Fibroblast of lung (primary cell): ENCODE data around the gene NDFIP2. TPM values are rescaled to one million over a fixed set of nuclear protein-coding genes. Genes with fewer than 3 reads are reported as not detected.

Source experiments
- DNase-seq, 2 donors: peaks; one replicate each; pipeline versions ENCODE4 v3.0.0 to v3.0.0-alpha.2; 2010; ENCODE audit warnings: low read depth in 2 of 2
- H2AFZ ChIP-seq: 2 replicates; pipeline ENCODE4 v1.5.1; 2012; ENCODE audit warnings: low read length, control low read depth, inconsistent platforms
- H3K27ac ChIP-seq: 2 replicates; pipeline ENCODE4 v1.5.1; 2011; ENCODE audit warnings: low read length, control low read depth; ENCODE audit not compliant: insufficient read depth
- H3K27me3 ChIP-seq: 2 replicates; pipeline ENCODE4 v1.5.1; 2011; ENCODE audit warnings: mild to moderate bottlenecking, low read length; ENCODE audit not compliant: control insufficient read depth, insufficient read depth
- H3K36me3 ChIP-seq: 2 replicates; pipeline ENCODE4 v1.5.1; 2011; ENCODE audit warnings: low read length; ENCODE audit not compliant: control insufficient read depth, insufficient read depth
- H3K4me1 ChIP-seq: 2 replicates; pipeline ENCODE4 v1.5.1; 2011; ENCODE audit warnings: low read length; ENCODE audit not compliant: control insufficient read depth, insufficient read depth; ENCODE audit errors: extremely low read depth
- H3K4me2 ChIP-seq: 2 replicates; pipeline ENCODE4 v1.5.1; 2011; ENCODE audit warnings: low read length, control low read depth; ENCODE audit not compliant: insufficient read depth; ENCODE audit errors: extremely low read depth
- H3K4me3 ChIP-seq, 4 experiments: fragments of 200-600 bp in 1 of 4; sonication (generic) in 1 of 4; replicated peaks in 1 of 4; 2 replicates each; pipeline ENCODE4 v1.5.1; 2011 to 2016; ENCODE audit warnings: low read length in 4 of 4, low read depth in 3 of 4, mild to moderate bottlenecking in 3 of 4, control low read depth in 2 of 4, inconsistent platforms in 1 of 4, mixed read lengths in 1 of 4; ENCODE audit not compliant: insufficient read depth in 1 of 4; ENCODE audit errors: control extremely low read depth in 1 of 4
- H3K79me2 ChIP-seq: 2 replicates; pipeline ENCODE4 v1.5.1; 2012; ENCODE audit warnings: mild to moderate bottlenecking, low read length, inconsistent platforms; ENCODE audit not compliant: control insufficient read depth, insufficient read depth
- H3K9ac ChIP-seq: 2 replicates; pipeline ENCODE4 v1.5.1; 2011; ENCODE audit warnings: mild to moderate bottlenecking, low read length, control low read depth; ENCODE audit not compliant: insufficient read depth
- H3K9me3 ChIP-seq: 2 replicates; pipeline ENCODE4 v1.5.1; 2012; ENCODE audit warnings: low read depth, low read length; ENCODE audit not compliant: control insufficient read depth, insufficient read depth
- H4K20me1 ChIP-seq: 2 replicates; pipeline ENCODE4 v1.5.1; 2011; ENCODE audit warnings: low read length; ENCODE audit not compliant: control insufficient read depth, insufficient read depth; ENCODE audit errors: extremely low read depth
- EZH2 ChIP-seq: IDR thresholded peaks from 2 replicates; pipeline ENCODE4 v1.5.1; 2012; ENCODE audit warnings: low read length, control low read depth, mild to moderate bottlenecking; ENCODE audit errors: missing control alignments
- polyA minus RNA-seq: library from RNA; depleted of rRNA, polyadenylated mRNA; stranded (reverse); fragments of >200 nt; gene quantifications from 2 replicates; pipeline ENCODE4 v1.2.3, GENCODE V29; 2011; ENCODE audit warnings: low replicate concordance
- polyA plus RNA-seq, 2 donors: library from polyadenylated mRNA; depleted of rRNA in 1 of 2; stranded (reverse) in 1 of 2; unstranded in 1 of 2; fragments of >200 nt; gene quantifications; 2 replicates each; pipeline ENCODE4 v1.2.1, GENCODE V29; 2011 to 2012; ENCODE audit warnings: missing spikeins in 1 of 2
- total RNA-seq: library from RNA; depleted of rRNA; stranded (reverse); fragments of >200 nt; gene quantifications from 2 replicates; pipeline ENCODE4 v1.2.1, GENCODE V29; 2014
- TF ChIP-seq, protein P1 (sequence below), 2 donors: IDR thresholded peaks in 1 of 2; conservative IDR thresholded peaks in 1 of 2; 1 replicate in 1 of 2; 2 replicates in 1 of 2; pipeline ENCODE4 v1.5.1; 2011 to 2012; ENCODE audit warnings: low read length in 2 of 2, control low read depth in 1 of 2, inconsistent platforms in 1 of 2, low read depth in 1 of 2, mild to moderate bottlenecking in 1 of 2

NDFIP2 gene
- total RNA-seq (35.2 and 39.1 TPM in 2 replicates), polyA plus RNA-seq (35.2 and 46.4 TPM in 2 replicates), polyA minus RNA-seq (9.1 and 29.6 TPM in 2 replicates)
- 31.4 and 37.5 TPM in 2 replicates for polyA plus RNA-seq (2012)

- Histone ChIP-seq H3K36me3 (no peaks in the 10 kb centered on the region), H3K4me3 (peak within 1 kb of the TSS; percentile 80 to 90 (median 88)), H3K9me3 (no peaks in the 10 kb centered on the region), H3K4me1 (peaks cover 7% of the 10 kb centered on the region), H3K4me2 (peak within 1 kb of the TSS; percentile 93), H4K20me1 (no peaks in the 10 kb centered on the region), H3K9ac (peak within 1 kb of the TSS; percentile 91), H2AFZ (peak within 1 kb of the TSS; percentile 81), H3K27ac (peak within 1 kb of the TSS; percentile 81), H3K27me3 (peaks cover 17% of the 10 kb centered on the region), H3K79me2 (peaks cover 10% of the 10 kb centered on the region)
- peak; percentile 83 to 88 for DNase-seq
- TF ChIP-seq, protein P1, sequence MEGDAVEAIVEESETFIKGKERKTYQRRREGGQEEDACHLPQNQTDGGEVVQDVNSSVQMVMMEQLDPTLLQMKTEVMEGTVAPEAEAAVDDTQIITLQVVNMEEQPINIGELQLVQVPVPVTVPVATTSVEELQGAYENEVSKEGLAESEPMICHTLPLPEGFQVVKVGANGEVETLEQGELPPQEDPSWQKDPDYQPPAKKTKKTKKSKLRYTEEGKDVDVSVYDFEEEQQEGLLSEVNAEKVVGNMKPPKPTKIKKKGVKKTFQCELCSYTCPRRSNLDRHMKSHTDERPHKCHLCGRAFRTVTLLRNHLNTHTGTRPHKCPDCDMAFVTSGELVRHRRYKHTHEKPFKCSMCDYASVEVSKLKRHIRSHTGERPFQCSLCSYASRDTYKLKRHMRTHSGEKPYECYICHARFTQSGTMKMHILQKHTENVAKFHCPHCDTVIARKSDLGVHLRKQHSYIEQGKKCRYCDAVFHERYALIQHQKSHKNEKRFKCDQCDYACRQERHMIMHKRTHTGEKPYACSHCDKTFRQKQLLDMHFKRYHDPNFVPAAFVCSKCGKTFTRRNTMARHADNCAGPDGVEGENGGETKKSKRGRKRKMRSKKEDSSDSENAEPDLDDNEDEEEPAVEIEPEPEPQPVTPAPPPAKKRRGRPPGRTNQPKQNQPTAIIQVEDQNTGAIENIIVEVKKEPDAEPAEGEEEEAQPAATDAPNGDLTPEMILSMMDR (conservative IDR thresholded peaks at IDR 0.05 in 1 of 2, IDR thresholded peaks at IDR 0.05 in 1 of 2; ENCODE audit: low read depth in 1 of 2, low read length in 2 of 2), result no peak
- no peak for TF ChIP-seq EZH2
Measured at GRCh38 chr13:79480954-79481684, at the start of gene NDFIP2. Gene NDFIP2 (plus strand): TSS chr13:79481155. CDS start chr13:79481204, 49 bp downstream.

- H3K4me3 ChIP-seq, result no peak overlapping the region
- DNase-seq, result no peak
- no peaks in the 10 kb centered on the region for H3K79me2 ChIP-seq
- no peak overlapping the region for H3K4me2 ChIP-seq
- H3K4me1 ChIP-seq, result no peaks in the 10 kb centered on the region
- TF ChIP-seq EZH2, result no peak
- no peak overlapping the region for H3K27ac ChIP-seq
- H3K9me3 ChIP-seq, result no peaks in the 10 kb centered on the region
- no peaks in the 10 kb centered on the region for H3K27me3 ChIP-seq
- no peaks in the 10 kb centered on the region for H3K36me3 ChIP-seq
- H4K20me1 ChIP-seq, result no peaks in the 10 kb centered on the region
- H2AFZ ChIP-seq, result no peak overlapping the region
- H3K9ac ChIP-seq, result no peak overlapping the region
Measured at GRCh38 chr13:79432086-79432485, 48.9 kb upstream of the NDFIP2 start.

- no peaks in the 10 kb centered on the region for H3K36me3 ChIP-seq
Measured at GRCh38 chr13:79432992-79433391, 48.0 kb upstream of the NDFIP2 start.

More at GRCh38 chr13:79432992-79433391, 48.0 kb upstream of the NDFIP2 start:
- Histone ChIP-seq H4K20me1 (no peaks in the 10 kb centered on the region), H3K9ac (no peak overlapping the region), H3K27ac (no peak overlapping the region), H3K4me3 (no peak overlapping the region), H3K4me2 (no peak overlapping the region), H3K79me2 (no peaks in the 10 kb centered on the region), H3K4me1 (no peaks in the 10 kb centered on the region), H2AFZ (no peak overlapping the region), H3K27me3 (no peaks in the 10 kb centered on the region), H3K9me3 (no peaks in the 10 kb centered on the region)
- TF ChIP-seq EZH2, result no peak
- TF ChIP-seq, protein P1 (conservative IDR thresholded peaks at IDR 0.05 in 1 of 2, IDR thresholded peaks at IDR 0.05 in 1 of 2; ENCODE audit: low read depth in 1 of 2, low read length in 2 of 2), result no peak
- no peak for DNase-seq
